ENCODE measurements around the gene PDGFRB. TPM values are rescaled to one million over a fixed set of nuclear protein-coding genes. Genes with fewer than 3 reads are reported as not detected.

PDGFRB gene
- total RNA-seq, 1 donor from 2014 or later = 74.8 TPM

DNA sequence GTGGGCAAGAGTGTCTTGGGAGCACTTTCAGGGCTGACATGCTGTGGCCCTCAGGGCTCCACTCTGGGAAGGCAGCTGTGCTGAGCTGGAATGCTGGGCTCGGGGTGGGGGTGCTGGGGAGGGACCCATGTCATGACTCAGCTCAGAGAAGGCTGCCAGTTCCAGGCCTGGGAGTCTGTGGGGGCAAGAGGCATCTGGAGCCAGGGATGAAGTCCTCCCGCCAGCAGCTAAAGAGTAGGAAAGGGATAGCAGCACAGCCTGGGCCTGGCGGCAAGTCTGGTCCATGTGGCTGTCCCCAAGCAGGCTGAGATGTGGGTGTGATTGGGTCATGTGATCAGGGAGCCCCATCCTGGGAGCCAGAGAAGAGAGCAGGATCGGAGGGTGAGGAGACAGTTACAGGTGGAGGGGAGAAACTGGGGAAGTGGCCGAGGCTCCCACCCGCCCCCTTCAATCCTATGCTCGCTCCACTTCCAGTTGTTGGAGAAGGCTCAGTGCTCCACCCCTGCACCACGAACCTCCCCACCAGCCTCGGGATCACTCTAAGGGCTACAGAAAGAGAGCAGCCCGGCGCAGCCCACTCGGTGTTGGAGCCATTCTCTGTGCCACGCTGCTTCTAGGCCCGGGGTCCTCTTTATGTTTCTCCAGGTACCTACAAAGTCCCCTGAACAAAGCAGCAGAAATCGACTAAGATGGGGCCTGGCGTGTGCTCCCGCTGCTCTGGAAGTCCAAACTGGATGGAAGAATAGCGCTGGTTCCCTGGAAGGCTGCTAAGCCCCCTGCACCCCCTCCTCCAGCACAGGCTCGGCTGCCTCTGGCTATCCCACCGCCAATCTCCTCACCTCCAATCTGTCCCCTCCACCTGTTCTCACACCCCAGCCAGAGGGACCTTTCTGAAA, 12.0 kb downstream of the PDGFRB start:
- DNase-seq (ENCODE audit: extremely low spot score, unreplicated experiment) = no peak
- H3K4me1 Mint-ChIP-seq (ENCODE audit: unreplicated experiment) = peaks cover 73% of the 10 kb centered on the region
- H3K4me3 Mint-ChIP-seq = peak overlapping the region; percentile 39
- H3K9me3 Mint-ChIP-seq = no peaks in the 10 kb centered on the region
- no peaks in the 10 kb centered on the region for H3K27me3 Mint-ChIP-seq
- H3K36me3 Mint-ChIP-seq = peaks cover 3% of the 10 kb centered on the region
- TF ChIP-seq, protein P1, sequence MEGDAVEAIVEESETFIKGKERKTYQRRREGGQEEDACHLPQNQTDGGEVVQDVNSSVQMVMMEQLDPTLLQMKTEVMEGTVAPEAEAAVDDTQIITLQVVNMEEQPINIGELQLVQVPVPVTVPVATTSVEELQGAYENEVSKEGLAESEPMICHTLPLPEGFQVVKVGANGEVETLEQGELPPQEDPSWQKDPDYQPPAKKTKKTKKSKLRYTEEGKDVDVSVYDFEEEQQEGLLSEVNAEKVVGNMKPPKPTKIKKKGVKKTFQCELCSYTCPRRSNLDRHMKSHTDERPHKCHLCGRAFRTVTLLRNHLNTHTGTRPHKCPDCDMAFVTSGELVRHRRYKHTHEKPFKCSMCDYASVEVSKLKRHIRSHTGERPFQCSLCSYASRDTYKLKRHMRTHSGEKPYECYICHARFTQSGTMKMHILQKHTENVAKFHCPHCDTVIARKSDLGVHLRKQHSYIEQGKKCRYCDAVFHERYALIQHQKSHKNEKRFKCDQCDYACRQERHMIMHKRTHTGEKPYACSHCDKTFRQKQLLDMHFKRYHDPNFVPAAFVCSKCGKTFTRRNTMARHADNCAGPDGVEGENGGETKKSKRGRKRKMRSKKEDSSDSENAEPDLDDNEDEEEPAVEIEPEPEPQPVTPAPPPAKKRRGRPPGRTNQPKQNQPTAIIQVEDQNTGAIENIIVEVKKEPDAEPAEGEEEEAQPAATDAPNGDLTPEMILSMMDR (conservative IDR thresholded peaks at IDR 0.05) = no peak
- peak overlapping the region; percentile 80 for H3K27ac Mint-ChIP-seq

DNA sequence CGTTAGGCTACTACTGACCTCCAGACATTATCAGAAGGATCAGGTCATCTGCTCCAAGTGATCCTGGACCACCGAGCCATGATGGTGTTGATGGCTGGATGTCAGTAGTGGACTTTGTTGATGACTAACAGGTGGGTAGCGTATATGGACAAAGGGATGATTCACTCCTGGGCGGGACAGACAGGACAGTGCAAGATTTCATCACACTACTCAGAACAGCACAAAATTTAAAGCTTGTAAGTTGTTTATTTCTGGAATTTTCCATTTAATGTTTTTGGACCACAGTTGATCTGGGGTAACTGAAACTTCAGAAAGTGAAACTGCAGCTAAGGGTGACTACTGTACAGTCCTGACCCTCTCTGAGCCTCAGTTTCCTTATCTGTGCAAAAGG, 12.7 kb downstream of the PDGFRB start:
- peaks cover 3% of the 10 kb centered on the region for H3K36me3 Mint-ChIP-seq
- DNase-seq (ENCODE audit: extremely low spot score, unreplicated experiment) = no peak
- TF ChIP-seq, protein P1 (conservative IDR thresholded peaks at IDR 0.05) = no peak

DNA sequence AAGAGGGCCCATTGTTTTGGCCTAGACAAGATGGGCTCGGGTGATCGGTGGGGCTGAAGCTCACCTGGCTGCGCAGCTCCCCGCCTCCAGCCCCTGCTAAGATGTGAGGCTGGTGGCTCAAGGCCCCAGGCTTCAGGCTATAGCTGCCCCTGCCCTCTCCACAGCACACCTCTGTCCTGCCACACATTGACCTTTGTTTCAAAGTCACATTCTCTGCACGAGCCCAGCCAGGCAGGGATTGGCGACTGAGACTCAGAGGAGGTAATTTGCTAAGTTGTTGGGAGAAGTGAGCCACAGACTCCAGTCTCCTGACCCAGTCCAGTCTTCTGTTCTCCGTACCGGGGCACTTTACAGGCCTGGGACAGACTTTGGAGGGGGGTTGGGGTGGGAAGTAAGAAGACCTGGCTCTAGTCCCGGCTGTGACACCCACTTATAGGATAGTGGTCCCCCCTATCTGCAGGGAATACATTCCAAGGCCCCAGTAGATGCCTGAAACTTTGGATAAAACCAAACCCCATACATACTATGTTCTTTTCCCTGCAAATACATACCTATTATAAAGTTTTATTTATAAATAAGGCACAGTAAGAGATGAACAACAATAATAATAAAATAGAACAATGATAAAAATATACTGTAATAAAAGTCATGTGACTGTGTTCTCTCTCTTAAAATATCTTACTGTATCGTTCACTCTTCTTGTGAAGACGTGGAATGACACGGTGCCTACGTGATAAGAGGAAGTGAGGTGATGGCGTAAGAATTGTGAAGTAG, 13.3 kb downstream of the PDGFRB start:
- Mint-ChIP-seq H3K36me3 (peaks cover 3% of the 10 kb centered on the region), H3K4me1 (ENCODE audit: unreplicated experiment) (peaks cover 80% of the 10 kb centered on the region), H3K4me3 (no peak overlapping the region), H3K9me3 (no peaks in the 10 kb centered on the region), H3K27ac (peak overlapping the region; percentile 80), H3K27me3 (no peaks in the 10 kb centered on the region)
- TF ChIP-seq, protein P1 (conservative IDR thresholded peaks at IDR 0.05) = no peak
- no peak for DNase-seq (ENCODE audit: extremely low spot score, unreplicated experiment)

More for the DNA sequence above, 12.7 kb downstream of the PDGFRB start:
- Mint-ChIP-seq H3K27ac (peak overlapping the region; percentile 80), H3K9me3 (no peaks in the 10 kb centered on the region), H3K27me3 (no peaks in the 10 kb centered on the region), H3K4me3 (no peak overlapping the region), H3K4me1 (ENCODE audit: unreplicated experiment) (peaks cover 79% of the 10 kb centered on the region)

DNA sequence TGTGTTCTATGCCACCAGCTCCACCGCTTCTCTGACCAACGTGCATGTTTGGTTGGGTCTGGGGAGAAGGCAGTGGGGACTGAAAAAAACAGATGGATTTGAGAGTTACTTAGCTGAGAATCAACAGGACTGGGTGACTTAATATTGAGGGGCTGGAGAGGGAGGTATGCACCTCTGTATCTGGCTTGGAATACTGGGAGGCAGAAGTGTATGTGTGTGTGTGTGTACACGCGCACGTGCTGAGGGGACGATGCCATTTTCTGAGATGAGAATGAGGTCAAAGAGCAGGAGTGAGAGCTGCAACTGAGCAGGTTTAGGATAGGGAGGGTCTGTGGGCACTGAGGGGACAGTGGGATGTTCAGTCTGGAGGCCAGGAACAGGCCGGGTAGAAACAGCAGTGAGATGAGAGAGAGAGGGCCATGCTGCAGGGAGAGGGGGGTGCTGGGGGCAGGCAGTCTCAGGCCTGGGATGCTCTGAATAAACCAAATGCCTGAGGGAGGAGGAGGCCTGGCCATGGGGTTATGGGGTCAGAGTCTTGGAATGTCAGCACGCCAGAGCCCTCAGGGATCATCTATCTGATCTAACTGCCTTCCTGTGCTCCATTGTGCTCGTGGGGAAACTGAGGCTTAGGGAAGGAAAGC, 14.0 kb downstream of the PDGFRB start:
- Mint-ChIP-seq H3K9me3 (no peaks in the 10 kb centered on the region), H3K4me3 (peak overlapping the region; percentile 37), H3K27ac (peak overlapping the region; percentile 44), H3K27me3 (no peaks in the 10 kb centered on the region), H3K36me3 (peaks cover 3% of the 10 kb centered on the region), H3K4me1 (ENCODE audit: unreplicated experiment) (peaks cover 82% of the 10 kb centered on the region)
- DNase-seq (ENCODE audit: extremely low spot score, unreplicated experiment) = no peak
- TF ChIP-seq, protein P1 (conservative IDR thresholded peaks at IDR 0.05) = no peak

DNA sequence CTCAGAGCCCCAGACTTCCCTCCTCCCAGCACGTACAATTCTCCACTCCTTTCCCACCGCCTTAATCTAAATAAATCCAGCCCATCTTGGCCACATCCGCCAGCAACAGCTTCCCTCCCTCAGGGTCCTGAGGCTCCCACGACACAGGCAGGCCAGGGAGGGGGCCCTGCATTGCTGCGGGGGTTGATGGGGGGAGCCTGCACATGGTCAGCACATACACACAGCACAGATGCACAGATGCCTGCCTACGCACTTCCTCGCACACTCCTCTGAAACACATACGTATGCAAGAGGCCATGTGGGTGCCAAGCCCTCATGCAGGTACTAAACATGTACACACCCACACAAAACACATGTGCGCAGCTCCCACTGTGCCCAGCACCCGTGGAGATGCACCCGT, 14.8 kb downstream of the PDGFRB start:
- Mint-ChIP-seq H3K4me1 (ENCODE audit: unreplicated experiment) (peaks cover 78% of the 10 kb centered on the region), H3K9me3 (no peaks in the 10 kb centered on the region), H3K27ac (peak overlapping the region; percentile 44), H3K27me3 (no peaks in the 10 kb centered on the region), H3K36me3 (peaks cover 3% of the 10 kb centered on the region), H3K4me3 (no peak overlapping the region)
- TF ChIP-seq, protein P1 (conservative IDR thresholded peaks at IDR 0.05) = no peak
- DNase-seq (ENCODE audit: extremely low spot score, unreplicated experiment) = no peak

All from type B pancreatic cell (in vitro differentiated cells).